GM21515 (cell line): ENCODE results near the gene MYH7.
"Not testable (repeated sequence)": the region's sequence is repeated elsewhere in the genome, so short reads cannot be mapped to it uniquely, and the experiment has no call there.

Experiments used
- ATAC-seq: cut with Tn5 transposase; IDR thresholded peaks from one replicate; pipeline ENCODE4 v1.9.1; 2021; ENCODE audit not compliant: unreplicated experiment

Gene MYH7

GRCh38 chr14:23387916-23388882, 47.3 kb downstream of the MYH7 start:
- ATAC-seq, result no peak

GRCh38 chr14:23386999-23387398, 48.5 kb downstream of the MYH7 start:
- no peak for ATAC-seq

GRCh38 chr14:23386266-23386657, 49.2 kb downstream of the MYH7 start:
- ATAC-seq, result not testable (repeated sequence)

- ATAC-seq, result no peak
Observed at GRCh38 chr14:23385642-23386265, 49.7 kb downstream of the MYH7 start.

- no peak for ATAC-seq
Observed at GRCh38 chr14:23385244-23385641, 50.2 kb downstream of the MYH7 start.

- ATAC-seq, result no peak
Observed at GRCh38 chr14:23384364-23385080, 50.9 kb downstream of the MYH7 start.

- no peak for ATAC-seq
Observed at GRCh38 chr14:23382731-23383440, 52.6 kb downstream of the MYH7 start.

- ATAC-seq, result no peak
Observed at GRCh38 chr14:23382276-23382675, 53.2 kb downstream of the MYH7 start.

- no peak for ATAC-seq
Observed at GRCh38 chr14:23381871-23382270, 53.6 kb downstream of the MYH7 start.

- no peak for ATAC-seq
Observed at GRCh38 chr14:23380976-23381375, 54.5 kb downstream of the MYH7 start.

GRCh38 chr14:23380197-23380914, 55.1 kb downstream of the MYH7 start:
- no peak for ATAC-seq

GRCh38 chr14:23379366-23380196, 55.9 kb downstream of the MYH7 start:
- ATAC-seq, result no peak

GRCh38 chr14:23378612-23379220, 56.7 kb downstream of the MYH7 start:
- ATAC-seq, result no peak

GRCh38 chr14:23377573-23378563, 57.6 kb downstream of the MYH7 start:
- ATAC-seq, result no peak

- no peak for ATAC-seq
Observed at GRCh38 chr14:23377198-23377550, 58.3 kb downstream of the MYH7 start.

GRCh38 chr14:23376482-23377197, 58.8 kb downstream of the MYH7 start, which contains the start of gene CMTM5:
CMTM5 (plus strand) TSS chr14:23377046; CDS start chr14:23377252, 206 bp downstream.
- no peak for ATAC-seq
